ENCODE data around the gene COMTD1.
"Not testable (repeated sequence)": the region's sequence is repeated elsewhere in the genome, so short reads cannot be mapped to it uniquely, and the experiment has no call there.

COMTD1 gene

DNA sequence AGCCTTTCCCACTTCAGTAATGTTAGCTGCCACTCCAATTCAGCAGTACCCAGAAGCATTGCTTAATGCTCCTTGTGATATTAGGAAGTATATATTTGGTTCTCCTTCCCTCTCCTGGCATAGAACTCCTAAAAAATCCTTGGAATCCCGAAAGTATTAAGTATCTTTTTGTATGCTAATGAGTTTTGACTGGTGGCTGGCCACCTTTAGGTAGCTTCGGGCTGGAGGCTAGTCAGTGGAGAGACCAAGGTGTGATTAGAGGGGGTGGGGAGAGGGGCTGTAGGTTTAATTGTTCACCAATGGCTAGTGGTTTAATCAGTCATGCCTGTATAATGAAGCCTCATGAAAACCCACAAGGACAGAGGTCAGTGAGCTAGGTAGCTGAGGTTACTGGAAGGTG, 12.2 kb downstream of the COMTD1 start:
- no peak overlapping the region for H3K4me3 ChIP-seq (ENCODE audit: low read depth, low read length)
- TF ChIP-seq, protein P1, sequence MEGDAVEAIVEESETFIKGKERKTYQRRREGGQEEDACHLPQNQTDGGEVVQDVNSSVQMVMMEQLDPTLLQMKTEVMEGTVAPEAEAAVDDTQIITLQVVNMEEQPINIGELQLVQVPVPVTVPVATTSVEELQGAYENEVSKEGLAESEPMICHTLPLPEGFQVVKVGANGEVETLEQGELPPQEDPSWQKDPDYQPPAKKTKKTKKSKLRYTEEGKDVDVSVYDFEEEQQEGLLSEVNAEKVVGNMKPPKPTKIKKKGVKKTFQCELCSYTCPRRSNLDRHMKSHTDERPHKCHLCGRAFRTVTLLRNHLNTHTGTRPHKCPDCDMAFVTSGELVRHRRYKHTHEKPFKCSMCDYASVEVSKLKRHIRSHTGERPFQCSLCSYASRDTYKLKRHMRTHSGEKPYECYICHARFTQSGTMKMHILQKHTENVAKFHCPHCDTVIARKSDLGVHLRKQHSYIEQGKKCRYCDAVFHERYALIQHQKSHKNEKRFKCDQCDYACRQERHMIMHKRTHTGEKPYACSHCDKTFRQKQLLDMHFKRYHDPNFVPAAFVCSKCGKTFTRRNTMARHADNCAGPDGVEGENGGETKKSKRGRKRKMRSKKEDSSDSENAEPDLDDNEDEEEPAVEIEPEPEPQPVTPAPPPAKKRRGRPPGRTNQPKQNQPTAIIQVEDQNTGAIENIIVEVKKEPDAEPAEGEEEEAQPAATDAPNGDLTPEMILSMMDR (IDR thresholded peaks at IDR 0.05; ENCODE audit: borderline replicate concordance, insufficient read depth, low read depth, low read length): no peak

DNA sequence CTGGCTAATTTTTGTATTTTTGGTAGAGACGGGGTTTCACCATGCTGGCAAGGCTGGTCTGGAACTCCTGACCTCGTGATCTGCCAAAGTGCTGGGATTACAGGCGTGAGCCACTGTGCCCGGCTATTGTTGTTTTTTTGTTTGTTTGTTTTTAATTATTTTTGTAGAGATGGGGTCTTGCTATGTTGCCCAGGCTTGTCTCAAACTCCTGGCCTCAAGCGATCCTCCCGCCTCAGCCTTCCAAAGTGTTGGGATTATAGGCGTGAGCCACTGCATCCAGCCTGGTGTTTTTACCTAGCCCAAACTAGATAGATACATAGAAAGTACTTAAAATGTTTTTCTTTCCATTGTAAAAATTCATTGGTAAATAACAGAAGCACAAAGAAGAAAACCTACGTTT, 14.3 kb downstream of the COMTD1 start:
- not testable (repeated sequence) for H3K4me3 ChIP-seq (ENCODE audit: low read depth, low read length)

- TF ChIP-seq, protein P1 (IDR thresholded peaks at IDR 0.05; ENCODE audit: borderline replicate concordance, insufficient read depth, low read depth, low read length): no peak
- H3K4me3 ChIP-seq (ENCODE audit: low read depth, low read length): no peak overlapping the region
These were observed 15.5 kb downstream of the COMTD1 start for GRCh38 chr10:75220274-75220673.

DNA sequence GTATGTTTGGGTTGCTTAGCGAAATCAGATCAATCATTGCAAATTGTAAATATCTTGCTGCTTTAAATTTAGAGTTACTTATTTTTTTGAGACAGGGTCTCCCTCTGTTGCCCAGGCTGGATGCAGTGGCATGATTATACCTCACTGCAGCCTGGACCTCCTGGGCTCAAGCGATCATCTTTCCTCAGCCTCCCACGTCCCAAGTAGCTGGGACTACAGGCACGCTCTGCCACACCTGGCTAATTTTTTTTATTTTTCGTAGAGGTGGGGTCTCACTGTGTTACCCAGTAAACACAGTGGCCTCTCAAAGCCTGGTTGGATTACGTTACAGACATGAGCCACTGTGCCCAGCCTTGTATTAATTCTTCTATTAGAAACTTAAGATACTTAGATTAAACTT, 23.4 kb downstream of the COMTD1 start:
- TF ChIP-seq, protein P1 (IDR thresholded peaks at IDR 0.05; ENCODE audit: borderline replicate concordance, insufficient read depth, low read depth, low read length): no peak
- no peak overlapping the region for H3K4me3 ChIP-seq (ENCODE audit: low read depth, low read length)

- H3K4me3 ChIP-seq (ENCODE audit: low read depth, low read length): peak overlapping the region; percentile 93
- TF ChIP-seq, protein P1 (IDR thresholded peaks at IDR 0.05; ENCODE audit: borderline replicate concordance, insufficient read depth, low read depth, low read length): no peak
These were observed 24.6 kb downstream of the COMTD1 start for GRCh38 chr10:75211007-75211691.

- peak within 1 kb of the TSS; percentile 93 for H3K4me3 ChIP-seq (ENCODE audit: low read depth, low read length)
- TF ChIP-seq, protein P1 (IDR thresholded peaks at IDR 0.05; ENCODE audit: borderline replicate concordance, insufficient read depth, low read depth, low read length): no peak
These were observed 25.3 kb downstream of the COMTD1 start, which contains the start of gene VDAC2 for GRCh38 chr10:75210282-75211006. TSS of gene VDAC2 (plus strand) at chr10:75210796. CDS start at chr10:75211159, 363 bp downstream.

DNA sequence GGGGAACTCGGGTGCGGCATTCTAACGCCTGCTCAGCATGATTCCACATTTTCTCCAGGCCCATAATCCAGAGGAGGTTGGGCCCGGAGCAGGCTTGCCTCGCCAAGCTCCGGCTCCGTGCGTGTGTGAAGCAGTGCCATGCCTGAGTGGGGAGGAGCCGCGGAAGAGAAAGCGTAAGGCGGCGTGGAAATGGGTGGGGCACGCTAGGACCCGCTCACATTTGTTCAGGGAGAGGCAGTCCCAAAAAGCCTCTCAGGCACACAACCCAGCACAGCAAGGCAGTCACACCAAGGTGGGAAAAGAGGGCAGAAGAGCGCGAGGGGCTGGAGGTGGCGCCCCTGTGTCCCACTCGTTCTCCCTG, 25.9 kb downstream of the COMTD1 start:
- TF ChIP-seq, protein P1 (IDR thresholded peaks at IDR 0.05; ENCODE audit: borderline replicate concordance, insufficient read depth, low read depth, low read length): no peak
- peak overlapping the region; percentile 93 for H3K4me3 ChIP-seq (ENCODE audit: low read depth, low read length)

Measured in GM12875 (cell line).